ENCODE data around the gene UXS1.

- TF ChIP-seq EZH2 (IDR thresholded peaks at IDR 0.05; ENCODE audit: borderline replicate concordance, insufficient read depth, low read depth, low read length, poor library complexity, severe bottlenecking), result no peak
- no peak for TF ChIP-seq CTCF (IDR thresholded peaks at IDR 0.05)
These were observed 98.4 kb downstream of the UXS1 start for GRCh38 chr2:106095478-106096298.
